Activated B cell treated with CpG ODN at 0.5 μM for 24 hours (primary cell): ENCODE data around the gene TKFC. TPM values are rescaled to one million over a fixed set of nuclear protein-coding genes. Genes with fewer than 3 reads are reported as not detected.

Source experiments
- ATAC-seq: fragments of 200-7000 bp; cut with Tn5 transposase; one replicate; pipeline ENCODE4 v1.10.0; 2021; ENCODE audit warnings: low read depth, mild to moderate bottlenecking, moderate library complexity
- CTCF ChIA-PET: fragments of 350-600 bp; sonication (Branson Sonifier 250); formaldehyde crosslinking; loops from one replicate; lab custom pipeline; 2021; ENCODE audit warnings: antibody characterized with exemption; lab: Charles Lee
- POLR2A ChIA-PET: fragments of 350-600 bp; sonication (Branson Sonifier 250); formaldehyde crosslinking; loops from one replicate; lab custom pipeline; 2021; ENCODE audit warnings: antibody characterized with exemption; lab: Charles Lee
- DNase-seq: peaks from one replicate; pipeline ENCODE4 v3.0.0; 2022
- H3K27ac Mint-ChIP-seq: one replicate; pipeline ENCODE4 v1.8.0; 2020; ENCODE audit warnings: mixed read lengths
- H3K27me3 Mint-ChIP-seq: one replicate; pipeline ENCODE4 v1.8.0; 2021; ENCODE audit warnings: mixed read lengths
- H3K36me3 Mint-ChIP-seq: one replicate; pipeline ENCODE4 v1.8.0; 2021; ENCODE audit warnings: low read depth, mixed read lengths
- H3K4me1 Mint-ChIP-seq: one replicate; pipeline ENCODE4 v1.8.0; 2021; ENCODE audit warnings: mixed read lengths
- H3K4me3 Mint-ChIP-seq: one replicate; pipeline ENCODE4 v1.8.0; 2020; ENCODE audit warnings: mild to moderate bottlenecking, mixed read lengths
- H3K9me3 Mint-ChIP-seq: one replicate; pipeline ENCODE4 v1.8.0; 2020; ENCODE audit warnings: mixed read lengths
- intact Hi-C: fragments of 100-400 bp; cut with micrococcal nuclease; formaldehyde crosslinking; loops from one replicate; pipeline ENCODE4 v1.15.1; 2024
- total RNA-seq: library from RNA; stranded (reverse); gene quantifications from 2 replicates; pipeline ENCODE4 v1.2.3, GENCODE V29; 2022
- TF ChIP-seq, protein P1 (sequence below): fragments of 200-600 bp; IDR thresholded peaks from one replicate; pipeline ENCODE4 v1.8.0; 2022; ENCODE audit warnings: antibody characterized with exemption, mild to moderate bottlenecking

TKFC gene
- total RNA-seq, 1 donor from 2014 or later = 63.9 TPM

DNA sequence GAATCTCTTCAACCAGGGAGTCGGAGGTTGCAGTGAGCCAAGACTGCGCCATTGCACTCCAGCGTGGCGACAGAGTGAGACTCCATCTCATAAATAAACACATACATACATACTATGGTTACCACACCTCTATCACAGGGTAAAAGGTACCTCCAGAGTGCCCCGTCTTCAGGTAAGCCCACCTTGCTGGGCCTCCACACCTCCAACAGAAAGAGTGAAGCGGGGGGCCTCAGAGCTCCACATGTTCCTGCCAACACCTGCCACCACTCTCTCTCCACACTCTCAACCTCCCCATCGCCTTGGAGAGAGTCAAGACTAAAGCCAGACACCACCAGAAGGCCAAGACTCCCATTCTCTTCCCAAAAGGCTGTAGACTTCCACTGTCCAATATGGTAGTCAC, 27.6 kb upstream of the TKFC start:
- Mint-ChIP-seq H3K36me3 (peaks cover 51% of the 10 kb centered on the region), H3K4me1 (no peaks in the 10 kb centered on the region), H3K27me3 (no peaks in the 10 kb centered on the region), H3K4me3 (no peak overlapping the region), H3K9me3 (no peaks in the 10 kb centered on the region), H3K27ac (no peak overlapping the region)
- DNase-seq (no peak), ATAC-seq (no peak)
- CTCF ChIA-PET = no interaction called here
- TF ChIP-seq, protein P1, sequence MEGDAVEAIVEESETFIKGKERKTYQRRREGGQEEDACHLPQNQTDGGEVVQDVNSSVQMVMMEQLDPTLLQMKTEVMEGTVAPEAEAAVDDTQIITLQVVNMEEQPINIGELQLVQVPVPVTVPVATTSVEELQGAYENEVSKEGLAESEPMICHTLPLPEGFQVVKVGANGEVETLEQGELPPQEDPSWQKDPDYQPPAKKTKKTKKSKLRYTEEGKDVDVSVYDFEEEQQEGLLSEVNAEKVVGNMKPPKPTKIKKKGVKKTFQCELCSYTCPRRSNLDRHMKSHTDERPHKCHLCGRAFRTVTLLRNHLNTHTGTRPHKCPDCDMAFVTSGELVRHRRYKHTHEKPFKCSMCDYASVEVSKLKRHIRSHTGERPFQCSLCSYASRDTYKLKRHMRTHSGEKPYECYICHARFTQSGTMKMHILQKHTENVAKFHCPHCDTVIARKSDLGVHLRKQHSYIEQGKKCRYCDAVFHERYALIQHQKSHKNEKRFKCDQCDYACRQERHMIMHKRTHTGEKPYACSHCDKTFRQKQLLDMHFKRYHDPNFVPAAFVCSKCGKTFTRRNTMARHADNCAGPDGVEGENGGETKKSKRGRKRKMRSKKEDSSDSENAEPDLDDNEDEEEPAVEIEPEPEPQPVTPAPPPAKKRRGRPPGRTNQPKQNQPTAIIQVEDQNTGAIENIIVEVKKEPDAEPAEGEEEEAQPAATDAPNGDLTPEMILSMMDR = no peak
- intact Hi-C loops = no loop called here
- POLR2A ChIA-PET = no interaction called here

DNA sequence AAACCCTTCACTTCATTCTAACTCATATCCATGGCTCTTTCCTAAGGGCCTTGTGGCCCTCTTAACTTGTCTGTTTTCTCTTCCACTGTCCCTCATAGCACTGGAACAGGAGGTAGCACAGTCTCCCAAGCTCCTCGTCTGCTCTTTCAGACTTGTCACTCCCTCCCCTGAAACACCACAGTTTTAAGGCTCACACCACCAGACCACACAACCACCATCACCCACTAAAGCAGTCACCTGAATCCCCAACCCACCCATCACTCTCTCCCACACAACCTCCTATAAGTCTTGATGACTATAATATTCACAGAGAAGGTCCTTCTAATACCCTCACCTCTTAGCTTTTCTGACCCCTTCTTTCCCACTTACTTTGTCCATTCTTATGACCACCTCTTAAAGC, 26.8 kb upstream of the TKFC start:
- Mint-ChIP-seq H3K4me3 (no peak overlapping the region), H3K9me3 (no peaks in the 10 kb centered on the region), H3K27ac (no peak overlapping the region), H3K36me3 (peaks cover 43% of the 10 kb centered on the region), H3K27me3 (no peaks in the 10 kb centered on the region), H3K4me1 (no peaks in the 10 kb centered on the region)
- POLR2A ChIA-PET = no interaction called here
- ATAC-seq (no peak), DNase-seq (no peak)
- CTCF ChIA-PET = no interaction called here
- TF ChIP-seq, protein P1 = no peak
- intact Hi-C loops = no loop called here

DNA sequence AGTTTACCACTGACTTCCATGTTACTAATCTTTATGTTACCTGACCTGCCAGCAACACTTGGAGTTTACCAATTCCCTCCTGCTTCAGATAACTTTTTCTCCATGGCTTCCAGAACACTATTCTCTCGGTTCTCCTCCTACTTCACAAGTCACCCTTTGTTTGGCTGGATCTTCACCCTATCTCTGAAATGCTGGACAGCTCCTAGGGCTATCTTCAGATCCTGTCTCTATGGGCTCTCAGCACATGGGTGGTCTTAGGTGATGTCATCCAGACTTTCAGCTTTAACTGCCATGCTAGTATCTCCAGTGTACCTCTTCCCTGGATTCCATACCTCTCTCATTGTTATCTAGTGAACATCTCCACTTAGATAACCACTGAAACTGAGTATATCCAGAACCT, 25.7 kb upstream of the TKFC start:
- intact Hi-C loops = no loop called here
- ChIA-PET CTCF (no interaction called here), POLR2A (no interaction called here)
- H3K36me3 Mint-ChIP-seq = peaks cover 32% of the 10 kb centered on the region
- no peak for DNase-seq
- no peaks in the 10 kb centered on the region for H3K9me3 Mint-ChIP-seq
- H3K4me3 Mint-ChIP-seq = no peak overlapping the region
- TF ChIP-seq, protein P1 = no peak
- ATAC-seq = no peak
- no peak overlapping the region for H3K27ac Mint-ChIP-seq
- no peaks in the 10 kb centered on the region for H3K27me3 Mint-ChIP-seq
- H3K4me1 Mint-ChIP-seq = no peaks in the 10 kb centered on the region

DNA sequence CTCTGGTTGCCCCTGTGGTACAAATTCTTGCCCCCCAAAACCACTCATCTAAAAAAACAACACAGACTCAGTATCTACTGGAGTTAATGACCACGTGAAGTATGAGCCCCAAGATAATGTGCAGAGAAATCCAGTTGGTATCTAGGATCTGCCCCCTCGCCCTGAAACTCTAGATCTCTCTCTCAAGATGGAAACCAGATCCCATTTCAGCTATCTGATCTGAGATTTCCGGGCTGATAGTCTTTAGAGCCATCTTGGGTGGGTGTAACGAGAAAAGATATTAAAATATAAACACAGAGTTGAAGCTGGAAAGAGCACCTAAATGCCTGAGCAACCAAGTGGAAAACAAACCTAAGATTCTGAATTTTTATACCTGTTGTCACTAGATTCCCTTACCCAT, 23.9 kb upstream of the TKFC start:
- CTCF ChIA-PET = interaction anchor here (0.9 kb wide), 1 partner anchor 27 kb away, joined by 3 read pairs; no protein-coding TSS in a partner anchor
- H3K4me1 Mint-ChIP-seq = no peaks in the 10 kb centered on the region
- POLR2A ChIA-PET = no interaction called here

DNA sequence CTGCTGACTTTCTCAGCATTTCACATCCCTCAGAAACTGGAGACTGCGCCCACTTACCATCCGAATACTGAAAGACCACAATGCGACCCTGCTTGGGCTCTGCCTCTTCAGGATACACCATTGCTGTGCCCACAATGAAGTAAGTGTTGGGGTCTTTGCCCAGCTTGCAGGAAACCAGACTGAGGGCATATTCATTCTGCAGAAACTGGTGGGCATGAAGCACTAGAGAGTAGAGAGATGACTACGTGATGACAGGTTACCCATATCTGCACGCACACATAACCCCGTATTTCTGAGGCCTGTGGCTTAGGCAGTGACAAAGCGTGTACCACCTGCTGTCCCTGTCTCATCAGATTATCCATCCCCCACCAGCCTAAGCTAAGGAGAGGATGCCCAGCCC, 23.3 kb upstream of the TKFC start:
- ATAC-seq = no peak
- H3K9me3 Mint-ChIP-seq = no peaks in the 10 kb centered on the region
- CTCF ChIA-PET = interaction anchor here (0.9 kb wide), 1 partner anchor 26 kb away, joined by 3 read pairs; no protein-coding TSS in a partner anchor

More for the DNA sequence above, 23.9 kb upstream of the TKFC start:
- Mint-ChIP-seq H3K27ac (no peak overlapping the region), H3K36me3 (peaks cover 29% of the 10 kb centered on the region), H3K9me3 (no peaks in the 10 kb centered on the region), H3K27me3 (no peaks in the 10 kb centered on the region), H3K4me3 (no peak overlapping the region)
- TF ChIP-seq, protein P1 = no peak
- intact Hi-C loops = no loop called here
- no peak for DNase-seq
- no peak for ATAC-seq

More for the DNA sequence above, 23.3 kb upstream of the TKFC start:
- TF ChIP-seq, protein P1 = no peak
- H3K36me3 Mint-ChIP-seq = peaks cover 30% of the 10 kb centered on the region
- POLR2A ChIA-PET = no interaction called here
- H3K27ac Mint-ChIP-seq = no peak overlapping the region
- no peaks in the 10 kb centered on the region for H3K4me1 Mint-ChIP-seq
- intact Hi-C loops = no loop called here
- no peaks in the 10 kb centered on the region for H3K27me3 Mint-ChIP-seq
- H3K4me3 Mint-ChIP-seq = no peak overlapping the region
- no peak for DNase-seq
